ENCODE measurements around the gene GATM.

GATM gene
- 1.3 to 1.5 (median 1.5) reads per million in 3 experiments for total RNA-seq

GRCh38 chr15:45378149-45378912 lies at the start of gene GATM:
Gene GATM (minus strand): TSS chr15:45378544. CDS start chr15:45378453, 91 bp downstream.
- DNase-seq, result peak; percentile 4

GRCh38 chr15:45427085-45427484 lies 48.7 kb upstream of the GATM start:
- DNase-seq, result no peak

GRCh38 chr15:45425135-45425534 lies 46.8 kb upstream of the GATM start:
- DNase-seq, result no peak

GRCh38 chr15:45424429-45424828 lies 46.1 kb upstream of the GATM start:
- DNase-seq, result no peak

GRCh38 chr15:45417303-45417950 lies 39.1 kb upstream of the GATM start:
- DNase-seq, result no peak

- no peak for DNase-seq
Observed at GRCh38 chr15:45414215-45414885, 36.0 kb upstream of the GATM start.

- no peak for DNase-seq
Observed at GRCh38 chr15:45409596-45409995, 31.3 kb upstream of the GATM start.

GRCh38 chr15:45407786-45408185 lies 29.4 kb upstream of the GATM start:
- no peak for DNase-seq

- peak; percentile 21 for DNase-seq
Observed at GRCh38 chr15:45402955-45403877, 24.9 kb upstream of the GATM start.

- peak; percentile 97 for DNase-seq
Observed at GRCh38 chr15:45402162-45402954, 24.0 kb upstream of the GATM start.

- DNase-seq, result no peak
Observed at GRCh38 chr15:45401665-45402161, 23.4 kb upstream of the GATM start.

- DNase-seq, result peak; percentile 34
Observed at GRCh38 chr15:45399381-45400212, 21.3 kb upstream of the GATM start.

GRCh38 chr15:45397116-45397665 lies 18.8 kb upstream of the GATM start:
- DNase-seq, result no peak

- DNase-seq, result no peak
Observed at GRCh38 chr15:45395943-45396342, 17.6 kb upstream of the GATM start.

- no peak for DNase-seq
Observed at GRCh38 chr15:45394681-45395080, 16.3 kb upstream of the GATM start.

- DNase-seq, result no peak
Observed at GRCh38 chr15:45393851-45394250, 15.5 kb upstream of the GATM start.

- DNase-seq, result no peak
Observed at GRCh38 chr15:45392584-45392855, 14.2 kb upstream of the GATM start.

GRCh38 chr15:45391746-45392583 lies 13.6 kb upstream of the GATM start:
- DNase-seq, result no peak

GRCh38 chr15:45389351-45389750 lies 11.0 kb upstream of the GATM start:
- no peak for DNase-seq

Measured in central memory CD4-positive, alpha-beta T cell (primary cell).